Tibial nerve (tissue), 4 donors: ENCODE results near the gene KRTAP29-1. TPM values are rescaled to one million over a fixed set of nuclear protein-coding genes. Genes with fewer than 3 reads are reported as not detected.
"Not testable (repeated sequence)": the region's sequence is repeated elsewhere in the genome, so short reads cannot be mapped to it uniquely, and the experiment has no call there.

Source experiments
- DNase-seq, 2 donors: peaks; one replicate each; pipeline ENCODE4 v3.0.0-alpha.2; 2019; ENCODE audit warnings: low spot score in 2 of 2
- H3K27ac ChIP-seq, 4 donors: fragments of 200-600 bp; sonication (generic) in 3 of 4; one replicate each; pipeline ENCODE4 v1.5.1; 2017 to 2019; ENCODE audit warnings: mild to moderate bottlenecking in 1 of 4
- H3K27me3 ChIP-seq, 2 donors: fragments of 200-600 bp; sonication (generic) in 1 of 2; one replicate each; pipeline versions ENCODE4 v1.5.1 to v1.6.0; 2017 to 2019
- H3K36me3 ChIP-seq, 3 donors: fragments of 200-600 bp; sonication (generic); one replicate each; pipeline ENCODE4 v1.5.1; 2018 to 2019
- H3K4me1 ChIP-seq, 4 donors: fragments of 200-600 bp; sonication (generic) in 3 of 4; one replicate each; pipeline ENCODE4 v1.5.1; 2017 to 2019
- H3K4me3 ChIP-seq, 4 donors: fragments of 200-600 bp; sonication (generic) in 3 of 4; one replicate each; pipeline ENCODE4 v1.5.1; 2017 to 2019; ENCODE audit warnings: mild to moderate bottlenecking in 1 of 4, moderate library complexity in 1 of 4
- H3K9me3 ChIP-seq, 4 donors: fragments of 200-600 bp; sonication (generic) in 3 of 4; one replicate each; pipeline ENCODE4 v1.5.1; 2017 to 2019
- EP300 ChIP-seq, 2 donors: sonication (generic); formaldehyde crosslinking; IDR thresholded peaks; one replicate each; pipeline ENCODE4 v1.6.1; 2017; ENCODE audit warnings: antibody characterized with exemption in 2 of 2, mild to moderate bottlenecking in 1 of 2
- POLR2A ChIP-seq, 2 donors: fragments of 450-650 bp; IDR thresholded peaks; one replicate each; pipeline ENCODE4 v1.6.1; 2017; ENCODE audit warnings: antibody characterized with exemption in 2 of 2, mild to moderate bottlenecking in 2 of 2, moderate library complexity in 2 of 2
- WGBS, 2 donors: methylation state at CpG; one replicate each; pipeline ENCODE4 v1.1.5; 2018; 5-methylcytosine and 5-hydroxymethylcytosine counted together
- total RNA-seq, 4 donors: library from RNA; depleted of rRNA; stranded (reverse); fragments of >200 nt; gene quantifications; one replicate each; pipeline ENCODE4 v1.1.0, GENCODE V29; 2016
- TF ChIP-seq, protein P1 (sequence below), 5 experiments: fragments of 200-600 bp in 3 of 5; fragments of 450-650 bp in 2 of 5; sonication (generic) in 3 of 5; IDR thresholded peaks; one replicate each; pipeline ENCODE4 v1.5.1; 2016 to 2019; ENCODE audit warnings: antibody characterized with exemption in 5 of 5, mild to moderate bottlenecking in 3 of 5, moderate library complexity in 2 of 5

Gene KRTAP29-1
- total RNA-seq, 4 donors from 2014 or later: not detected

GRCh38 chr17:41294016-41294415, 8.6 kb downstream of the KRTAP29-1 start:
- no peaks in the 10 kb centered on the region for H3K27me3 ChIP-seq
- H3K36me3 ChIP-seq: no peaks in the 10 kb centered on the region
- no peaks in the 10 kb centered on the region for H3K4me1 ChIP-seq
- no peak overlapping the region for H3K27ac ChIP-seq
- no peak overlapping the region for H3K4me3 ChIP-seq
- H3K9me3 ChIP-seq: peaks cover 0 to 8% (median 0%) of the 10 kb centered on the region in 4 donors
- WGBS, 2 donors: 51 to 78% methylated on average over 1 of the region's 1 CpG
- TF ChIP-seq POLR2A (IDR thresholded peaks at IDR 0.05) (no peak), EP300 (IDR thresholded peaks at IDR 0.05) (no peak)
- TF ChIP-seq, protein P1, sequence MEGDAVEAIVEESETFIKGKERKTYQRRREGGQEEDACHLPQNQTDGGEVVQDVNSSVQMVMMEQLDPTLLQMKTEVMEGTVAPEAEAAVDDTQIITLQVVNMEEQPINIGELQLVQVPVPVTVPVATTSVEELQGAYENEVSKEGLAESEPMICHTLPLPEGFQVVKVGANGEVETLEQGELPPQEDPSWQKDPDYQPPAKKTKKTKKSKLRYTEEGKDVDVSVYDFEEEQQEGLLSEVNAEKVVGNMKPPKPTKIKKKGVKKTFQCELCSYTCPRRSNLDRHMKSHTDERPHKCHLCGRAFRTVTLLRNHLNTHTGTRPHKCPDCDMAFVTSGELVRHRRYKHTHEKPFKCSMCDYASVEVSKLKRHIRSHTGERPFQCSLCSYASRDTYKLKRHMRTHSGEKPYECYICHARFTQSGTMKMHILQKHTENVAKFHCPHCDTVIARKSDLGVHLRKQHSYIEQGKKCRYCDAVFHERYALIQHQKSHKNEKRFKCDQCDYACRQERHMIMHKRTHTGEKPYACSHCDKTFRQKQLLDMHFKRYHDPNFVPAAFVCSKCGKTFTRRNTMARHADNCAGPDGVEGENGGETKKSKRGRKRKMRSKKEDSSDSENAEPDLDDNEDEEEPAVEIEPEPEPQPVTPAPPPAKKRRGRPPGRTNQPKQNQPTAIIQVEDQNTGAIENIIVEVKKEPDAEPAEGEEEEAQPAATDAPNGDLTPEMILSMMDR (IDR thresholded peaks at IDR 0.05): no peak
- DNase-seq: no peak

GRCh38 chr17:41287050-41287449, 15.6 kb downstream of the KRTAP29-1 start:
- no peak for DNase-seq
- Histone ChIP-seq H3K4me1 (no peaks in the 10 kb centered on the region), H3K27me3 (no peaks in the 10 kb centered on the region), H3K9me3 (no peaks in the 10 kb centered on the region), H3K4me3 (no peak overlapping the region), H3K36me3 (no peaks in the 10 kb centered on the region), H3K27ac (no peak overlapping the region)
- 88% methylated on average over 3 of the region's 3 CpGs for WGBS, 2 donors
- TF ChIP-seq POLR2A (IDR thresholded peaks at IDR 0.05) (no peak), EP300 (IDR thresholded peaks at IDR 0.05) (no peak)
- TF ChIP-seq, protein P1 (IDR thresholded peaks at IDR 0.05): no peak

DNA sequence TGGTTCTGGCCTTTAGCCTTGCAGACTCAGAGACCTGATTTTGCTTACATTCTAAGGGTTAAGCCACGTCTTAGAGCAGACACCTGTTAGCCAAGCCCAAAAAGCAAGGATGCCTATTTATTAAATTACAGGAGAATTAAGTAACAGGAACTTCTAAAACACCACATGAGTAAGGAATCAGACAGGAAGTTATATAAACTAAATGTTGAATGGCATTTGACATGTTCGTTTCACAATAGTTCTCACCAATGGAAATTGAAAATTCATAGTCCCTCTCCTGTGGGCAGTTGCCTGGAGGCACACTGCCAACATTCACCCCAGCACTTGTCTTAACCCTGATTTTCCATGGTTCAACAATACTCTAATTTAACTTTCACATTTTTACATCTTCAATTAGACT, 18.1 kb downstream of the KRTAP29-1 start:
- TF ChIP-seq, protein P1 (IDR thresholded peaks at IDR 0.05): no peak

DNA sequence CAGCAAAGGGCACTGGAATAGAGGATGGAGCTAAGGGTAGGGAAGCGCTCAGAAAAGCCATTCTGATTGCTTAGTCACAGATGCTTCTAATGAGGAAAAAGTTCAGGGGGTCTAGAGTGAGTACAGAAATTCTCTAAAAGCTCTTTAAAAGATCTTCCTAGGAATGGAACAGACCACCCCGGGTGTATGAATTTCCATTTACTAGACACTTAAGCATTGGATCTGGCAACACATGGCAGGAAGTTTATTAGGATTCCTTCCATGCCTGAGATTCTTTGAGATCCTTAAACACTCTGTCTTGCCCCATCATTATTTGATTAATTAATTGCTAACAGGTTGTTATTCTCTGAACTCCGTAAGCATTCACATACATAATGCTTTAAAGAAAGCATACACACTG, 18.6 kb downstream of the KRTAP29-1 start:
- 37 to 43% methylated on average over 3 of the region's 3 CpGs for WGBS, 2 donors
- no peaks in the 10 kb centered on the region for H3K27me3 ChIP-seq
- no peak for DNase-seq
- no peaks in the 10 kb centered on the region for H3K36me3 ChIP-seq
- no peak overlapping the region for H3K4me3 ChIP-seq
- no peaks in the 10 kb centered on the region for H3K9me3 ChIP-seq
- no peak for TF ChIP-seq EP300 (IDR thresholded peaks at IDR 0.05)
- no peak overlapping the region for H3K27ac ChIP-seq
- H3K4me1 ChIP-seq: no peaks in the 10 kb centered on the region

More for the DNA sequence above, 18.1 kb downstream of the KRTAP29-1 start:
- DNase-seq: no peak
- Histone ChIP-seq H3K27me3 (no peaks in the 10 kb centered on the region), H3K27ac (no peak overlapping the region), H3K36me3 (no peaks in the 10 kb centered on the region), H3K4me3 (no peak overlapping the region), H3K9me3 (no peaks in the 10 kb centered on the region), H3K4me1 (no peaks in the 10 kb centered on the region)
- 39 to 44% methylated on average over 2 of the region's 2 CpGs for WGBS, 2 donors

- WGBS, 2 donors: 87 to 91% methylated on average over 3 of the region's 3 CpGs
- Histone ChIP-seq H3K9me3 (no peaks in the 10 kb centered on the region), H3K36me3 (no peaks in the 10 kb centered on the region), H3K27ac (no peak overlapping the region), H3K4me3 (no peak overlapping the region), H3K27me3 (no peaks in the 10 kb centered on the region), H3K4me1 (no peaks in the 10 kb centered on the region)
- TF ChIP-seq POLR2A (IDR thresholded peaks at IDR 0.05): no peak
- TF ChIP-seq, protein P1 (IDR thresholded peaks at IDR 0.05): no peak
- TF ChIP-seq EP300 (IDR thresholded peaks at IDR 0.05): no peak
- DNase-seq: no peak
These were observed 24.3 kb downstream of the KRTAP29-1 start for GRCh38 chr17:41278176-41278955.

GRCh38 chr17:41275648-41276190, 26.9 kb downstream of the KRTAP29-1 start, which contains the start of gene KRTAP9-7:
TSS of gene KRTAP9-7 (plus strand) at chr17:41275698. CDS start at chr17:41275698, 0 bp downstream.
- WGBS, 2 donors: 72 to 85% methylated on average over 3 of the region's 3 CpGs

More at GRCh38 chr17:41275648-41276190, 26.9 kb downstream of the KRTAP29-1 start, which contains the start of gene KRTAP9-7:
- not testable (repeated sequence) for DNase-seq, H3K27ac ChIP-seq, H3K9me3 ChIP-seq, H3K36me3 ChIP-seq, H3K4me3 ChIP-seq, H3K27me3 ChIP-seq, H3K4me1 ChIP-seq
